HL-60/S4 treated with retinoic acid at 250 ng/mL for 4 days and 3 days (cell line): ENCODE results near the gene POU6F2.
"Not testable (repeated sequence)": the region's sequence is repeated elsewhere in the genome, so short reads cannot be mapped to it uniquely, and the experiment has no call there.

Source experiments
- in situ Hi-C: fragments of 300-500 bp; cut with MboI; formaldehyde crosslinking; loops from 2 replicates; pipeline ENCODE4 v1.7.0; 2022; ENCODE audit warnings: low sequenced_read_pairs

Gene POU6F2

GRCh38 chr7:39341083-39341482 is 363.4 kb downstream of the POU6F2 start:
- in situ Hi-C loops = no loop called here

- in situ Hi-C loops = no loop called here
Observed at GRCh38 chr7:39342763-39343162, 365.1 kb downstream of the POU6F2 start.

- in situ Hi-C loops = no loop called here
Observed at GRCh38 chr7:39349452-39350123, 371.9 kb downstream of the POU6F2 start.

GRCh38 chr7:39353615-39354376 is 376.1 kb downstream of the POU6F2 start:
- in situ Hi-C loops = no loop called here

- in situ Hi-C loops = no loop called here
Observed at GRCh38 chr7:39355664-39356063, 378.0 kb downstream of the POU6F2 start.

- in situ Hi-C loops = no loop called here
Observed at GRCh38 chr7:39356172-39356925, 378.6 kb downstream of the POU6F2 start.

- in situ Hi-C loops = no loop called here
Observed at GRCh38 chr7:39357648-39358047, 379.9 kb downstream of the POU6F2 start.

GRCh38 chr7:39360038-39360437 is 382.3 kb downstream of the POU6F2 start:
- in situ Hi-C loops = no loop called here

GRCh38 chr7:39360766-39361165 is 383.1 kb downstream of the POU6F2 start:
- in situ Hi-C loops = no loop called here

- in situ Hi-C loops = no loop called here
Observed at GRCh38 chr7:39365751-39366295, 388.1 kb downstream of the POU6F2 start.

- in situ Hi-C loops = no loop called here
Observed at GRCh38 chr7:39367451-39367850, 389.7 kb downstream of the POU6F2 start.

GRCh38 chr7:39367943-39368342 is 390.2 kb downstream of the POU6F2 start:
- in situ Hi-C loops = no loop called here

- in situ Hi-C loops = no loop called here
Observed at GRCh38 chr7:39372383-39372782, 394.7 kb downstream of the POU6F2 start.

GRCh38 chr7:39374436-39375040 is 396.8 kb downstream of the POU6F2 start:
- in situ Hi-C loops = no loop called here

GRCh38 chr7:39375047-39375873 is 397.6 kb downstream of the POU6F2 start:
- in situ Hi-C loops = no loop called here

- in situ Hi-C loops = no loop called here
Observed at GRCh38 chr7:39375874-39376190, 398.1 kb downstream of the POU6F2 start.

- in situ Hi-C loops = not testable (repeated sequence)
Observed at GRCh38 chr7:39376881-39377280, 399.2 kb downstream of the POU6F2 start.

- in situ Hi-C loops = no loop called here
Observed at GRCh38 chr7:39379416-39379815, 401.7 kb downstream of the POU6F2 start.

GRCh38 chr7:39383136-39383535 is 405.4 kb downstream of the POU6F2 start:
- in situ Hi-C loops = no loop called here

- in situ Hi-C loops = no loop called here
Observed at GRCh38 chr7:39384386-39384785, 406.7 kb downstream of the POU6F2 start.
